Activated CD8-positive, alpha-beta T cell treated with anti-CD3 and anti-CD28 coated beads for 36 hours (primary cell): Measurements from ENCODE around the gene SCP2. TPM values are rescaled to one million over a fixed set of nuclear protein-coding genes. Genes with fewer than 3 reads are reported as not detected.

Experiments
- ATAC-seq: fragments of 200-7000 bp; cut with Tn5 transposase; one replicate; pipeline ENCODE4 v1.10.0; 2021; ENCODE audit warnings: mild to moderate bottlenecking, moderate library complexity
- CTCF ChIA-PET: fragments of 350-600 bp; sonication (Branson Sonifier 250); formaldehyde crosslinking; loops from one replicate; lab custom pipeline; 2021; ENCODE audit warnings: antibody characterized with exemption; lab: Charles Lee
- POLR2A ChIA-PET: fragments of 350-600 bp; sonication (Branson Sonifier 250); formaldehyde crosslinking; loops from one replicate; lab custom pipeline; 2021; ENCODE audit warnings: antibody characterized with exemption; lab: Charles Lee
- DNase-seq: peaks from one replicate; pipeline ENCODE4 v3.0.0-alpha.2; 2020
- H3K27ac Mint-ChIP-seq: one replicate; pipeline ENCODE4 v1.8.0; 2021; ENCODE audit warnings: mild to moderate bottlenecking, mixed read lengths
- H3K27me3 Mint-ChIP-seq: one replicate; pipeline ENCODE4 v1.8.0; 2021; ENCODE audit warnings: mixed read lengths
- H3K36me3 Mint-ChIP-seq: one replicate; pipeline ENCODE4 v1.8.0; 2021; ENCODE audit warnings: low read depth, mixed read lengths
- H3K4me1 Mint-ChIP-seq: one replicate; pipeline ENCODE4 v1.8.0; 2021; ENCODE audit warnings: low read depth, mixed read lengths
- H3K4me3 Mint-ChIP-seq: one replicate; pipeline ENCODE4 v1.8.0; 2021; ENCODE audit warnings: mild to moderate bottlenecking, moderate library complexity, mixed read lengths
- H3K9me3 Mint-ChIP-seq: one replicate; pipeline ENCODE4 v1.8.0; 2021; ENCODE audit warnings: mixed read lengths
- CTCF ChIP-seq: fragments of 200-600 bp; IDR thresholded peaks from one replicate; pipeline ENCODE4 v1.8.0; 2022; ENCODE audit warnings: antibody characterized with exemption, mild to moderate bottlenecking
- intact Hi-C: fragments of 100-400 bp; cut with micrococcal nuclease; formaldehyde crosslinking; loops from one replicate; pipeline ENCODE4 v1.10.0; 2022
- total RNA-seq, 2 experiments: library from RNA; stranded (reverse); gene quantifications; one replicate each; pipeline ENCODE4 v1.2.3, GENCODE V29; 2021

The SCP2 gene
- total RNA-seq, 2 experiments from 2014 or later: 60.7 to 66.8 TPM

- no peak overlapping the region for H3K27ac Mint-ChIP-seq
- no peak for TF ChIP-seq CTCF
- CTCF ChIA-PET: interaction anchor here (1.6 kb wide), 1 partner anchor 131 kb away, joined by 3 read pairs; no protein-coding TSS in a partner anchor
- POLR2A ChIA-PET: no interaction called here
- H3K9me3 Mint-ChIP-seq: no peaks in the 10 kb centered on the region
- H3K36me3 Mint-ChIP-seq: peaks cover 20% of the 10 kb centered on the region
- ATAC-seq (no peak), DNase-seq (no peak)
- no peaks in the 10 kb centered on the region for H3K27me3 Mint-ChIP-seq
- peaks cover 5% of the 10 kb centered on the region for H3K4me1 Mint-ChIP-seq
- no peak overlapping the region for H3K4me3 Mint-ChIP-seq
- intact Hi-C loops: no loop called here
Measured at GRCh38 chr1:53051676-53052075, 124.6 kb downstream of the SCP2 start.

- Mint-ChIP-seq H3K4me3 (no peak overlapping the region), H3K27ac (no peak overlapping the region), H3K36me3 (peaks cover 11% of the 10 kb centered on the region), H3K9me3 (no peaks in the 10 kb centered on the region), H3K27me3 (peaks cover 18% of the 10 kb centered on the region), H3K4me1 (no peaks in the 10 kb centered on the region)
- DNase-seq (no peak), ATAC-seq (no peak)
- ChIA-PET CTCF (interaction anchor here (0.9 kb wide), 1 partner anchor 16 kb away, joined by 4 read pairs; no protein-coding TSS in a partner anchor), POLR2A (no interaction called here)
- intact Hi-C loops: no loop called here
- no peak for TF ChIP-seq CTCF
Measured at GRCh38 chr1:53057127-53057526, 130.1 kb downstream of the SCP2 start.

- ChIA-PET CTCF (interaction anchor here (0.6 to 1.3 kb wide), 3 partner anchors 46 to 213 kb away, joined by 3 to 4 read pairs (median 3); no protein-coding TSS in a partner anchor), POLR2A (interaction anchor here (0.9 to 1.5 kb wide), 2 partner anchors 9 to 25 kb away, joined by 3 read pairs; no protein-coding TSS in a partner anchor)
- Mint-ChIP-seq H3K9me3 (no peaks in the 10 kb centered on the region), H3K27me3 (peaks cover 35% of the 10 kb centered on the region), H3K4me3 (no peak overlapping the region), H3K27ac (no peak overlapping the region), H3K4me1 (peaks cover 4% of the 10 kb centered on the region), H3K36me3 (no peaks in the 10 kb centered on the region)
- DNase-seq (no peak), ATAC-seq (no peak)
- intact Hi-C loops: no loop called here
- no peak for TF ChIP-seq CTCF
Measured at GRCh38 chr1:53060579-53060978, 133.5 kb downstream of the SCP2 start.

GRCh38 chr1:53061123-53061858 is 134.2 kb downstream of the SCP2 start:
- H3K27me3 Mint-ChIP-seq: peaks cover 35% of the 10 kb centered on the region
- ChIA-PET POLR2A (interaction anchor here (0.9 to 1.5 kb wide), 2 partner anchors 8 to 25 kb away, joined by 3 read pairs; no protein-coding TSS in a partner anchor), CTCF (interaction anchor here (1.3 kb wide), 2 partner anchors 46 to 143 kb away, joined by 3 to 4 read pairs; no protein-coding TSS in a partner anchor)
- ATAC-seq: no peak
- peaks cover 4% of the 10 kb centered on the region for H3K4me1 Mint-ChIP-seq
- DNase-seq: no peak
- no peaks in the 10 kb centered on the region for H3K36me3 Mint-ChIP-seq
- no peak for TF ChIP-seq CTCF
- no peak overlapping the region for H3K27ac Mint-ChIP-seq
- intact Hi-C loops: no loop called here
- H3K4me3 Mint-ChIP-seq: no peak overlapping the region
- H3K9me3 Mint-ChIP-seq: no peaks in the 10 kb centered on the region
